ENCODE measurements around the gene ST3GAL3. TPM values are rescaled to one million over a fixed set of nuclear protein-coding genes. Genes with fewer than 3 reads are reported as not detected.

ST3GAL3 gene
- polyA plus RNA-seq, 2 of the 4 experiments (the other 2 are of a cell fraction), result 2.5 to 4.0 TPM

DNA sequence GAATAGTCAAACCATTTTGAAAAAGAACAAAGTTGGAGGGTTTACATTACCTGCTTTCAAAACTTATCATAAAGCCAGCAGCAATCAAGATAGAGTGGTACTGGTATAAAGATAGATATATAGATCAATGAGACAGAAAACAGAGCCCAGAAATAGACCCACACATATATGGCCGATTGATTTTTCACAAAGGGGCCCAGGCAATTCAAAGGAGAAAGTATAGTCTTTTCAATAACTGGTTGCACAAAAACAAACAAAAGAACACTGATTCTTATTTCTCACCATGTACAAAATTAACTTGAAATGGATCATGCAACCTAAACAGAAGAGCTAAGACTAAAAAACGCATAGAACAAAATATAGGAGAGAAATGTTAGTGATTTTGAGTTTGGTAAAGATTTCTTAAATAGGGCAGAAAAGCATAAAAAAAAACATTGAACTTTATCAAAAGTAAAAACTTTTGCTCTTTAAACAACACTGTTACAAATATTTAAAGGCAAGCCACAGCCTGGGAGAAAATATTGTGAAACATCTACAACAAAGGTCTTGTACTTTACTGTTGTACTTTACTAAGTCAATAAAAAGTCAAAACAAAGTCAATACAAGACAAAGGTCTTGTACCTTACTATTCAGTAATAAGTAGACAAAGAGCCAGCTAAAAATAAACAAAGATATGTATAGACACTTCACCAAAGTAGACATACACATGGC lies 50.2 kb downstream of the ST3GAL3 start:
- FAIRE-seq (no peak), DNase-seq (ENCODE audit: low read depth in 1 of 2, low spot score in 1 of 2) (peak in 1 of 2 experiments; percentile 17), ATAC-seq (peak in 1 of 2 experiments; percentile 48; a peak in 3 of 6 replicates)
- Histone ChIP-seq H3K4me2 (peak overlapping the region; percentile 59), H3K4me1 (peaks cover 18% of the 10 kb centered on the region), H3K4me3 (no peak overlapping the region), H3K27ac (peak overlapping the region in 1 of 2 experiments; percentile 45; a peak in 1 of 6 replicates), H3K9me3 (no peaks in the 10 kb centered on the region)
- 19% methylated on average over 2 of the region's 2 CpGs for WGBS (ENCODE audit: missing lambda C conversion rate)
- POLR2A ChIA-PET, result interaction anchor here (0.7 kb wide), 1 partner anchor 399 kb away, joined by 3 read pairs; no protein-coding TSS in a partner anchor
- TF ChIP-seq, protein P1, sequence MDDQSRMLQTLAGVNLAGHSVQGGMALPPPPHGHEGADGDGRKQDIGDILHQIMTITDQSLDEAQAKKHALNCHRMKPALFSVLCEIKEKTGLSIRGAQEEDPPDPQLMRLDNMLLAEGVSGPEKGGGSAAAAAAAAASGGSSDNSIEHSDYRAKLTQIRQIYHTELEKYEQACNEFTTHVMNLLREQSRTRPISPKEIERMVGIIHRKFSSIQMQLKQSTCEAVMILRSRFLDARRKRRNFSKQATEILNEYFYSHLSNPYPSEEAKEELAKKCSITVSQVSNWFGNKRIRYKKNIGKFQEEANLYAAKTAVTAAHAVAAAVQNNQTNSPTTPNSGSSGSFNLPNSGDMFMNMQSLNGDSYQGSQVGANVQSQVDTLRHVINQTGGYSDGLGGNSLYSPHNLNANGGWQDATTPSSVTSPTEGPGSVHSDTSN (IDR thresholded peaks at IDR 0.05), result no peak
- TF ChIP-seq CEBPB (IDR thresholded peaks at IDR 0.05), result peak in 1 of 2 experiments; percentile 20; a peak in 2 of 4 replicates
- CTCF ChIA-PET, result no interaction called here

DNA sequence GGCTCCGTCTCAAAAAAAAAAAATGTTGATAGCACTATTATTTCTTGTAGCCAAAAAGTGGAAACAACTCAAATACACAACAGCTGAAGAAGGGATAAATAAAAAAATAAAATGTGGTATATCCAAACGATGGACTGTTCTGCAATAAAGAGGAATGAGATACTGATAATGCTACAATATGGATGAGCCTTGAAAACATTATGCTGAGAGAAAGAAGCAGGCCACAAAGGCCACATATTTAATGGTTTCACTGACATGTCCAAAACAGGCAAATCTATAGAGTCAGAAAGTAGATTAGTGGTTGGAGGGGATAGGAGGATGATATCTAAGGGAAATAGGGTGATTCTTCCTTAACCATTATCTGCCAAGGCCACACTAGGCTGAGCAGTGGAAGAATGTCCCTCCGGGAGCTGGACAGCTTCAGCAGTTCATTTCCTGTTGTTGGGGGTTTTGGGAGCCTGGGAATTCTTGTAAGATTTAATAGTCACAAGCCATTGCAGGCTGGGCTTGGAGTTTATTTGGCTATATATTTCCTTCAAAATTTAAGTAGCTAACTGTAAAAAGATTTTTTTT lies 53.5 kb downstream of the ST3GAL3 start:
- TF ChIP-seq FOSL2 (IDR thresholded peaks at IDR 0.05) (no peak), FOSL2 (CRISPR knock-in tag; IDR thresholded peaks at IDR 0.05) (no peak)
- 81% methylated on average over 3 of the region's 3 CpGs for WGBS (ENCODE audit: missing lambda C conversion rate)
- CTCF ChIA-PET, result interaction anchor here (0.9 to 3.8 kb wide), 2 partner anchors 41 to 174 kb away, joined by 3 to 26 read pairs; no protein-coding TSS in a partner anchor
- ATAC-seq, result no peak
- DNase-seq (ENCODE audit: low read depth in 1 of 2, low spot score in 1 of 2), result no peak
- Histone ChIP-seq H3K27ac (no peak overlapping the region), H3K4me1 (peaks cover 26% of the 10 kb centered on the region), H3K4me3 (no peak overlapping the region), H3K9me3 (no peaks in the 10 kb centered on the region), H3K4me2 (no peak overlapping the region)
- POLR2A ChIA-PET, result interaction anchor here (0.7 kb wide), 1 partner anchor 270 kb away, joined by 3 read pairs; no protein-coding TSS in a partner anchor
- no peak for FAIRE-seq

DNA sequence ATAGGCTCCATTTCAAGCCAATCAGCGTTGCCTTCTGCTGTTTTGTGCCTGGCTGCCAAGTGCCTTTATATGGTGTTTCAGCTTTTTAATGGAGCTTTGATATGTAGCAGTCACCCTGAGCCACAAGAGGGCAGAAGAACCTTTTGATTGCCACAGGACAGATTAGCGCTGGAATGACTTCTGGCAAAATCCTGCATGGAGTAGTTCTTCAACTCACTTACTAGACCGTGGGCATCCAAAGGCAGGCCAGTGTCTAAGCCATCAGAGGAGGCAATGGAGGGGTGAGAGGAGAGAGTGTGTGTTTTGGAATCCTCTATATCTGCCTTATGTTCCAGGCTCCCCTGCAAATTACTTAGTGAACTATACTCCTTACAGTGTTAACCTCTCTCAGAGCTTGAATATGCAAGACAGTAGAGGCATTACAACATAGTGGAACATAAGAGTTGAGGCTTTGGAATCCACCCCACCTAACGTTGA lies 56.2 kb downstream of the ST3GAL3 start:
- TF ChIP-seq, protein P1 (IDR thresholded peaks at IDR 0.05), result no peak
- peak; percentile 90 for TF ChIP-seq SMC3 (IDR thresholded peaks at IDR 0.05)
- peak; percentile 92 to 96 for TF ChIP-seq RAD21 (conservative IDR thresholded peaks at IDR 0.05 in 1 of 2, IDR thresholded peaks at IDR 0.05 in 1 of 2)
- TF ChIP-seq, protein P2, sequence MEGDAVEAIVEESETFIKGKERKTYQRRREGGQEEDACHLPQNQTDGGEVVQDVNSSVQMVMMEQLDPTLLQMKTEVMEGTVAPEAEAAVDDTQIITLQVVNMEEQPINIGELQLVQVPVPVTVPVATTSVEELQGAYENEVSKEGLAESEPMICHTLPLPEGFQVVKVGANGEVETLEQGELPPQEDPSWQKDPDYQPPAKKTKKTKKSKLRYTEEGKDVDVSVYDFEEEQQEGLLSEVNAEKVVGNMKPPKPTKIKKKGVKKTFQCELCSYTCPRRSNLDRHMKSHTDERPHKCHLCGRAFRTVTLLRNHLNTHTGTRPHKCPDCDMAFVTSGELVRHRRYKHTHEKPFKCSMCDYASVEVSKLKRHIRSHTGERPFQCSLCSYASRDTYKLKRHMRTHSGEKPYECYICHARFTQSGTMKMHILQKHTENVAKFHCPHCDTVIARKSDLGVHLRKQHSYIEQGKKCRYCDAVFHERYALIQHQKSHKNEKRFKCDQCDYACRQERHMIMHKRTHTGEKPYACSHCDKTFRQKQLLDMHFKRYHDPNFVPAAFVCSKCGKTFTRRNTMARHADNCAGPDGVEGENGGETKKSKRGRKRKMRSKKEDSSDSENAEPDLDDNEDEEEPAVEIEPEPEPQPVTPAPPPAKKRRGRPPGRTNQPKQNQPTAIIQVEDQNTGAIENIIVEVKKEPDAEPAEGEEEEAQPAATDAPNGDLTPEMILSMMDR (IDR thresholded peaks at IDR 0.05), result peak; percentile 83
- Histone ChIP-seq H3K27ac (peak overlapping the region; percentile 52 to 65; a peak in 4 of 6 replicates), H3K4me3 (no peak overlapping the region), H3K9me3 (no peaks in the 10 kb centered on the region), H3K4me1 (peaks cover 10% of the 10 kb centered on the region; the same call in 1 of the 3 replicates), H3K4me2 (peak overlapping the region; percentile 26; the same call in 1 of the 3 replicates)
- ATAC-seq (peak; percentile 99), FAIRE-seq (no peak), DNase-seq (ENCODE audit: low read depth in 1 of 2, low spot score in 1 of 2) (peak; percentile 41 to 79)
- CTCF ChIA-PET, result interaction anchor here (0.5 to 5.8 kb wide), 65 partner anchors 8 to 889 kb away, joined by 3 to 243 read pairs (median 4); partner anchors contain the start of genes ARTN, ATP6V0B, CCDC24 and IPO13
- POLR2A ChIA-PET, result no interaction called here
- 7% methylated on average over 4 of the region's 4 CpGs for WGBS (ENCODE audit: missing lambda C conversion rate)

DNA sequence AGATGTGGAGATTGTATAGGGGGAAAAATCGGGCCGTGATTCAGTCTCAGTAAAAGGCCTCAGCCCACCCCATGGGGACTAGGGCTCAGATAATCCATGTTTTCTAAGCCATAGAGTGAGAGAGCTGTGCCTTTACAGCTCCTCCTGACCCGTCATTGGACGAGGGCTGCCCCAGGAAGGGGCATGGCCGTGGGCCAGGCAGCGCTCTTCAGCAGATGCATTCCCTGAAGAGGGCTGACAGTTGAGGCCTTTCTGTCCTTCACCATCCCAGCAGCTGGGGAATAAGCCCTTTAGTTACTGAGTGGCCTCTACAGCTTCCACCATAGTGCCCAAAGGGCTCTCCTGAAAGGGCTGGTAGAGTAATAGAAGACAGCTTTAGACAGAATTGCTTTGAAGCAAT lies 57.2 kb downstream of the ST3GAL3 start:
- TF ChIP-seq, protein P3, sequence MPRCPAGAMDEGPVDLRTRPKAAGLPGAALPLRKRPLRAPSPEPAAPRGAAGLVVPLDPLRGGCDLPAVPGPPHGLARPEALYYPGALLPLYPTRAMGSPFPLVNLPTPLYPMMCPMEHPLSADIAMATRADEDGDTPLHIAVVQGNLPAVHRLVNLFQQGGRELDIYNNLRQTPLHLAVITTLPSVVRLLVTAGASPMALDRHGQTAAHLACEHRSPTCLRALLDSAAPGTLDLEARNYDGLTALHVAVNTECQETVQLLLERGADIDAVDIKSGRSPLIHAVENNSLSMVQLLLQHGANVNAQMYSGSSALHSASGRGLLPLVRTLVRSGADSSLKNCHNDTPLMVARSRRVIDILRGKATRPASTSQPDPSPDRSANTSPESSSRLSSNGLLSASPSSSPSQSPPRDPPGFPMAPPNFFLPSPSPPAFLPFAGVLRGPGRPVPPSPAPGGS (IDR thresholded peaks at IDR 0.05), result no peak
- TF ChIP-seq, protein P4, sequence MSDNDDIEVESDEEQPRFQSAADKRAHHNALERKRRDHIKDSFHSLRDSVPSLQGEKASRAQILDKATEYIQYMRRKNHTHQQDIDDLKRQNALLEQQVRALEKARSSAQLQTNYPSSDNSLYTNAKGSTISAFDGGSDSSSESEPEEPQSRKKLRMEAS (IDR thresholded peaks at IDR 0.05), result no peak
- no peak for TF ChIP-seq ESRRA (IDR thresholded peaks at IDR 0.05; ENCODE audit: borderline replicate concordance, low read length)
- TF ChIP-seq ZFP36 (IDR thresholded peaks at IDR 0.05; ENCODE audit: borderline replicate concordance, partially characterized antibody), result no peak
- TF ChIP-seq TFCP2L1 (CRISPR knock-in tag; IDR thresholded peaks at IDR 0.05), result no peak
- no peak for TF ChIP-seq MAZ (IDR thresholded peaks at IDR 0.05; ENCODE audit: borderline replicate concordance, low read depth, low read length)
- TF ChIP-seq, protein P5, sequence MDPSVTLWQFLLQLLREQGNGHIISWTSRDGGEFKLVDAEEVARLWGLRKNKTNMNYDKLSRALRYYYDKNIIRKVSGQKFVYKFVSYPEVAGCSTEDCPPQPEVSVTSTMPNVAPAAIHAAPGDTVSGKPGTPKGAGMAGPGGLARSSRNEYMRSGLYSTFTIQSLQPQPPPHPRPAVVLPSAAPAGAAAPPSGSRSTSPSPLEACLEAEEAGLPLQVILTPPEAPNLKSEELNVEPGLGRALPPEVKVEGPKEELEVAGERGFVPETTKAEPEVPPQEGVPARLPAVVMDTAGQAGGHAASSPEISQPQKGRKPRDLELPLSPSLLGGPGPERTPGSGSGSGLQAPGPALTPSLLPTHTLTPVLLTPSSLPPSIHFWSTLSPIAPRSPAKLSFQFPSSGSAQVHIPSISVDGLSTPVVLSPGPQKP (IDR thresholded peaks at IDR 0.05; ENCODE audit: low read depth, low read length), result no peak
- no peaks in the 10 kb centered on the region for H3K9me3 ChIP-seq
- no peak overlapping the region for H3K4me2 ChIP-seq
- H3K4me1 ChIP-seq, result peaks cover 8% of the 10 kb centered on the region; the same call in 1 of the 3 replicates
- no peak for DNase-seq (ENCODE audit: low read depth in 1 of 2, low spot score in 1 of 2)
- ATAC-seq, result no peak
- no peak overlapping the region for H3K4me3 ChIP-seq
- H3K27ac ChIP-seq, result peak overlapping the region; percentile 1 to 42; a peak in 2 of 6 replicates
- FAIRE-seq, result no peak
- 93% methylated on average over 4 of the region's 6 CpGs for WGBS (ENCODE audit: missing lambda C conversion rate)
- CTCF ChIA-PET, result interaction anchor here (0.6 to 5.8 kb wide), 24 partner anchors 9 to 308 kb away, joined by 3 to 243 read pairs (median 8); partner anchors contain the start of genes ARTN, ATP6V0B, CCDC24 and IPO13
- POLR2A ChIA-PET, result no interaction called here
